ENCODE results near the gene CPT1B. TPM values are rescaled to one million over a fixed set of nuclear protein-coding genes. Genes with fewer than 3 reads are reported as not detected.

Gene CPT1B
- total and polyA plus RNA-seq, 2 of the 8 experiments (the other 6 are each of a cell fraction or from before 2014, with no cell fraction given): 34.2 to 36.2 TPM

GRCh38 chr22:50577697-50577986 lies 585 bp downstream of the CPT1B start:
- Histone ChIP-seq H2AFZ (ENCODE audit: low read length) (no peak overlapping the region), H4K8ac (ENCODE audit: extremely low read depth, insufficient read depth, low read length) (no peak overlapping the region), H3K27ac (ENCODE audit: low read depth, low read length) (no peak overlapping the region), H3K14ac (ENCODE audit: insufficient read length) (no peak overlapping the region), H2BK15ac (ENCODE audit: low read length) (no peak overlapping the region), H4K5ac (ENCODE audit: insufficient read length, low read depth, low read length) (no peak overlapping the region), H3K79me2 (ENCODE audit: control insufficient read depth in 1 of 2, insufficient read depth in 2 of 2, low read length in 2 of 2) (peaks cover 0 to 7% of the 10 kb centered on the region in 2 experiments; a peak in 1 of 4 replicates), H3K4me1 (replicated peaks in 1 of 4; ENCODE audit: control insufficient read depth in 3 of 4, insufficient read depth in 4 of 4, low read length in 3 of 4) (peaks cover 0 to 4% (median 3%) of the 10 kb centered on the region in 4 experiments; a peak in 3 of 7 replicates), H2BK20ac (ENCODE audit: low read length) (no peak overlapping the region), H3K79me1 (ENCODE audit: low read depth, low read length) (peaks cover 7% of the 10 kb centered on the region; the same call in 1 of the 2 replicates), H3K4ac (replicated peaks; ENCODE audit: insufficient read length, low read depth, low read length) (no peak overlapping the region), H3K9me3 (ENCODE audit: insufficient read depth in 2 of 2, low read depth in 1 of 2, low read length in 1 of 2) (no peaks in the 10 kb centered on the region), H4K20me1 (replicated peaks in 1 of 2; ENCODE audit: control insufficient read depth in 1 of 2, insufficient read depth in 2 of 2, low read length in 2 of 2) (peaks cover 5 to 10% of the 10 kb centered on the region in 2 experiments), H3K18ac (ENCODE audit: extremely low read depth, low read length) (no peak overlapping the region), H2BK5ac (ENCODE audit: low read depth, low read length) (no peak overlapping the region), H3K9ac (replicated peaks in 1 of 4; ENCODE audit: extremely low read depth in 1 of 4, low read depth in 3 of 4, low read length in 3 of 4) (no peak overlapping the region), H3K23ac (ENCODE audit: insufficient read length) (no peak overlapping the region), H3K4me3 (ENCODE audit: extremely low read depth in 1 of 4, insufficient read depth in 2 of 4, low read depth in 3 of 4, low read length in 4 of 4) (no peak overlapping the region), H4K91ac (replicated peaks; ENCODE audit: insufficient read length, low read length) (no peak overlapping the region), H3K23me2 (ENCODE audit: low read depth, low read length) (peaks cover 4% of the 10 kb centered on the region; the same call in 1 of the 2 replicates), H2BK12ac (ENCODE audit: low read depth, low read length) (no peak overlapping the region), H2BK120ac (replicated peaks; ENCODE audit: low read depth, low read length) (no peak overlapping the region), H3K36me3 (ENCODE audit: control insufficient read depth in 2 of 4, insufficient read depth in 4 of 4, low read length in 3 of 4) (peaks cover 6 to 13% (median 8%) of the 10 kb centered on the region in 4 experiments; a peak in 7 of 8 replicates), H3K4me2 (ENCODE audit: insufficient read depth in 1 of 2, low read depth in 2 of 2, low read length in 2 of 2) (no peak overlapping the region), H3K56ac (replicated peaks; ENCODE audit: insufficient read length, low read depth, low read length) (no peak overlapping the region), H2AK5ac (ENCODE audit: low read depth, low read length) (no peak overlapping the region), H3K27me3 (replicated peaks in 1 of 4; ENCODE audit: control insufficient read depth in 3 of 4, extremely low read depth in 1 of 4, insufficient read depth in 3 of 4, low read length in 3 of 4) (no peaks in the 10 kb centered on the region)
- FAIRE-seq (no peak), DNase-seq (ENCODE audit: low read depth in 1 of 2, low spot score in 2 of 2) (no peak)
- TF ChIP-seq SIN3A (conservative IDR thresholded peaks at IDR 0.05 in 1 of 2, IDR thresholded peaks at IDR 0.05 in 1 of 2; ENCODE audit: low read depth in 1 of 2, low read length in 2 of 2): no peak
- WGBS, 2 experiments (ENCODE audit: extremely low coverage in 1 of 2, insufficient coverage in 1 of 2, insufficient read length in 1 of 2, insufficient replicate concordance in 2 of 2, low coverage in 1 of 2, low lambda C conversion rate in 2 of 2, missing lambda C conversion rate in 1 of 2): 91% methylated on average over 15 of the region's 23 CpGs; no CpG with 5 or more reads in 1 of the 2 experiments
- CTCF ChIA-PET (ENCODE audit: partially characterized antibody): interaction anchor here (1.5 to 8.1 kb wide), 10 partner anchors 10 to 122 kb away, joined by 5 to 84 read pairs (median 16); partner anchors contain the start of gene SYCE3
- POLR2A ChIA-PET (ENCODE audit: partially characterized antibody): interaction anchor here (2.7 to 5.4 kb wide), 2 partner anchors 13 to 21 kb away, joined by 8 to 37 read pairs; partner anchors contain the start of gene SYCE3
